ENCODE measurements around the gene FCHO2. TPM values are rescaled to one million over a fixed set of nuclear protein-coding genes. Genes with fewer than 3 reads are reported as not detected.
A peak's percentile ranks its signal among the peaks of the same experiment; 100 is the strongest.

Gene FCHO2
- total and polyA plus RNA-seq, 2 experiments from 2014 or later, result 13.5 to 18.6 TPM

DNA sequence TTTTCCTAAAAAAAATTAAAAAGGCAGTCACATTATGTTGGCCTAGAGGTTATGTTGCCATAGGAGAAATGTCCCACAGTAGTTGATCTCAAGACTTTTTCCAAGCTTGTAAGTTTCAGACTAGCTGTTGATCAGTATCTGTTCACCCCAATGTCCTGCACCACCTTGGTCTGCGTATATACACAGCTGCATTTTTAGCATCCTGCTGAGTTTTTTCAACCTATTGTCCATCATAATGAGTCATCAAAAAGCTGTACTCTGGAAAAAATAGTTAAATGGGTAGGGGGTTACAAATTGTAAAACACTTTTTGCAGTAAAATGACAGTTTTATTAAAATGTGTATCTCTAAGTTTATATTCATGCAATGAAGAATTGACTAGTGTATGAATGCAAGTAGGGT, 111.4 kb downstream of the FCHO2 start:
- Histone ChIP-seq H3K36me3 (ENCODE audit: low read depth) (peaks cover 26% of the 10 kb centered on the region; the same call in 1 of the 2 replicates), H3K4me1 (ENCODE audit: insufficient read depth) (peaks cover 10% of the 10 kb centered on the region; the same call in 1 of the 2 replicates), H3F3A (ENCODE audit: insufficient read depth) (no peaks in the 10 kb centered on the region), H3K4me3 (no peak overlapping the region), H3K9ac (no peak overlapping the region), H2AFZ (no peak overlapping the region), H3K79me2 (ENCODE audit: insufficient read depth) (no peaks in the 10 kb centered on the region), H3K9me3 (ENCODE audit: low read depth) (no peaks in the 10 kb centered on the region), H3K27ac (no peak overlapping the region), H3K27me3 (replicated peaks; ENCODE audit: insufficient read depth) (no peaks in the 10 kb centered on the region), H3K9me2 (ENCODE audit: insufficient read depth) (no peaks in the 10 kb centered on the region), H3K4me2 (ENCODE audit: unreplicated experiment) (no peak overlapping the region), H4K20me1 (ENCODE audit: insufficient read depth) (no peaks in the 10 kb centered on the region)
- no peak for DNase-seq
- TF ChIP-seq EZH2 (IDR thresholded peaks at IDR 0.05; ENCODE audit: insufficient read depth, poor library complexity, severe bottlenecking) (no peak), EZH2phosphoT487 (IDR thresholded peaks at IDR 0.05; ENCODE audit: insufficient read depth, low read depth) (no peak)
- in situ Hi-C loops (cut with MboI), result no loop called here
- 97 to 100% methylated on average over 1 of the region's 1 CpG for WGBS, 2 experiments (ENCODE audit: low coverage in 1 of 2, low lambda C conversion rate in 2 of 2, missing lambda C conversion rate in 2 of 2)

- in situ Hi-C loops (cut with MboI), result loop anchor here (10.0 kb wide), 1 partner anchor 114 kb away; no protein-coding TSS in a partner anchor
- Histone ChIP-seq H3K9ac (no peak overlapping the region), H3K36me3 (ENCODE audit: low read depth) (peaks cover 28% of the 10 kb centered on the region), H2AFZ (no peak overlapping the region), H3K9me2 (ENCODE audit: insufficient read depth) (no peaks in the 10 kb centered on the region), H3K27ac (no peak overlapping the region), H3K4me3 (no peak overlapping the region), H4K20me1 (ENCODE audit: insufficient read depth) (no peaks in the 10 kb centered on the region), H3K79me2 (ENCODE audit: insufficient read depth) (no peaks in the 10 kb centered on the region), H3K27me3 (replicated peaks; ENCODE audit: insufficient read depth) (no peaks in the 10 kb centered on the region), H3K9me3 (ENCODE audit: low read depth) (no peaks in the 10 kb centered on the region), H3K4me1 (ENCODE audit: insufficient read depth) (no peaks in the 10 kb centered on the region), H3K4me2 (ENCODE audit: unreplicated experiment) (no peak overlapping the region), H3F3A (ENCODE audit: insufficient read depth) (0 out of 2 replicates have a peak, but pooled peaks cover 8% of the 10 kb centered on the region)
- no peak for DNase-seq
- 92 to 94% methylated on average over 4 of the region's 4 CpGs for WGBS, 2 experiments (ENCODE audit: low coverage in 1 of 2, low lambda C conversion rate in 2 of 2, missing lambda C conversion rate in 2 of 2)
- TF ChIP-seq EZH2phosphoT487 (IDR thresholded peaks at IDR 0.05; ENCODE audit: insufficient read depth, low read depth), result no peak
- TF ChIP-seq EZH2 (IDR thresholded peaks at IDR 0.05; ENCODE audit: insufficient read depth, poor library complexity, severe bottlenecking), result no peak
Observed at GRCh38 chr5:73081093-73081492, 125.3 kb downstream of the FCHO2 start.

DNA sequence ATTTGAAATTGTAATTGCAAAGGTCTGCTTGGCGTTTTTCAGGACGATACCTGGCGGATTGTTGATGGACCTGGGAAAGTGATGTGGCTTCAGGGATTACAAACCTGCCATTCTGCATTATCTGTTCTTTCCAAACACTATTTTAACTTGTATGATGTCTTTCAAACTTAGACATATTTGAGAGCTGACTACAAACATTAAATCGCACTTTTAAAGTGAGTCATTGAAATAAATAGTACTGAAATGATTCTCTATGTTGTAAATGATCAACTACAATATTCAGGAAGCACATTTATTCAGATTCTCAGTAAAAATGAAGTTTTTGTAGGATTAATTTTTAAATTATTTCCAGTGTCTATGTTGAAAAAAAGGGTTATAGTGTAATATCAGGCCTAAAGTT, 132.2 kb downstream of the FCHO2 start:
- Histone ChIP-seq H3K9me2 (ENCODE audit: insufficient read depth) (no peaks in the 10 kb centered on the region), H2AFZ (no peak overlapping the region), H3K79me2 (ENCODE audit: insufficient read depth) (no peaks in the 10 kb centered on the region), H3K9ac (no peak overlapping the region), H3K9me3 (ENCODE audit: low read depth) (no peaks in the 10 kb centered on the region), H3K27me3 (replicated peaks; ENCODE audit: insufficient read depth) (no peaks in the 10 kb centered on the region), H3K4me2 (ENCODE audit: unreplicated experiment) (peak overlapping the region; percentile 47), H3F3A (ENCODE audit: insufficient read depth) (0 out of 2 replicates have a peak, but pooled peaks cover 10% of the 10 kb centered on the region), H4K20me1 (ENCODE audit: insufficient read depth) (no peaks in the 10 kb centered on the region), H3K27ac (no peak overlapping the region), H3K4me3 (no peak overlapping the region), H3K4me1 (ENCODE audit: insufficient read depth) (peaks cover 16% of the 10 kb centered on the region), H3K36me3 (ENCODE audit: low read depth) (peaks cover 25% of the 10 kb centered on the region; the same call in 1 of the 2 replicates)
- in situ Hi-C loops (cut with MboI), result loop anchor here (10.0 kb wide), 1 partner anchor 107 kb away; no protein-coding TSS in a partner anchor
- DNase-seq, result peak; percentile 41
- TF ChIP-seq EZH2phosphoT487 (IDR thresholded peaks at IDR 0.05; ENCODE audit: insufficient read depth, low read depth) (no peak), EZH2 (IDR thresholded peaks at IDR 0.05; ENCODE audit: insufficient read depth, poor library complexity, severe bottlenecking) (no peak)
- 81 to 82% methylated on average over 4 of the region's 4 CpGs for WGBS, 2 experiments (ENCODE audit: low coverage in 1 of 2, low lambda C conversion rate in 2 of 2, missing lambda C conversion rate in 2 of 2)

GRCh38 chr5:73093943-73094342, 138.1 kb downstream of the FCHO2 start:
- Histone ChIP-seq H3K36me3 (ENCODE audit: low read depth) (peaks cover 7% of the 10 kb centered on the region; the same call in 1 of the 2 replicates), H3K9ac (peak overlapping the region; percentile 32; the same call in 1 of the 2 replicates), H3K27me3 (replicated peaks; ENCODE audit: insufficient read depth) (no peaks in the 10 kb centered on the region), H3K9me3 (ENCODE audit: low read depth) (no peaks in the 10 kb centered on the region), H3K4me1 (ENCODE audit: insufficient read depth) (peaks cover 12% of the 10 kb centered on the region), H2AFZ (peak overlapping the region; percentile 66; the same call in 1 of the 2 replicates), H3K4me3 (no peak overlapping the region), H3K4me2 (ENCODE audit: unreplicated experiment) (peak overlapping the region; percentile 46), H3F3A (ENCODE audit: insufficient read depth) (no peaks in the 10 kb centered on the region), H3K79me2 (ENCODE audit: insufficient read depth) (no peaks in the 10 kb centered on the region), H3K9me2 (ENCODE audit: insufficient read depth) (no peaks in the 10 kb centered on the region), H3K27ac (peak overlapping the region; percentile 58), H4K20me1 (ENCODE audit: insufficient read depth) (no peaks in the 10 kb centered on the region)
- in situ Hi-C loops (cut with MboI), result loop anchor here (10.0 kb wide), 1 partner anchor 351 kb away; the partner anchor contains the start of gene FOXD1
- no peak for TF ChIP-seq EZH2 (IDR thresholded peaks at IDR 0.05; ENCODE audit: insufficient read depth, poor library complexity, severe bottlenecking)
- TF ChIP-seq EZH2phosphoT487 (IDR thresholded peaks at IDR 0.05; ENCODE audit: insufficient read depth, low read depth), result no peak
- 58 to 64% methylated on average over 7 of the region's 7 CpGs for WGBS, 2 experiments (ENCODE audit: low coverage in 1 of 2, low lambda C conversion rate in 2 of 2, missing lambda C conversion rate in 2 of 2)
- DNase-seq, result peak; percentile 87

Data from GM23248 (cell line).